ENCODE measurements around the gene PSMD3.

DNA sequence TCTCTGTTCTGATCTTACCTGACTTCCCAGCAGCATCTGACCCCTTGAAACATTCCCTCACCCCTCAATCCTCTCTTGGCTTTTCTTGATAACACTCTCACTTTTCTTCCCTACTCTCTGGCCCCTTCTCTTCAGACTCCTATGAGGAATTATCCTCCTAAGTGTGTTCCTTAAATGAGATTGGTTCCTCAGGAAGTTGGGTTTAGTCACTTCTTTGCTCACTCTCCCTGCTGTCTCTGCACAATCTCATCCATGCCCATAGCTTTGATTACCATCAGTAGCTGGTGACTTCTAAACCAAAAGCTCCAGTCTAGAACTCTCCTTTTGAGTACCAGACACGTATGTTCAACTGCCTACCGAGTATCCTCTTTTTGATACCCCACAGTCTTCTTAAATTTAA, 60.6 kb downstream of the PSMD3 start:
- TF ChIP-seq, protein P1, sequence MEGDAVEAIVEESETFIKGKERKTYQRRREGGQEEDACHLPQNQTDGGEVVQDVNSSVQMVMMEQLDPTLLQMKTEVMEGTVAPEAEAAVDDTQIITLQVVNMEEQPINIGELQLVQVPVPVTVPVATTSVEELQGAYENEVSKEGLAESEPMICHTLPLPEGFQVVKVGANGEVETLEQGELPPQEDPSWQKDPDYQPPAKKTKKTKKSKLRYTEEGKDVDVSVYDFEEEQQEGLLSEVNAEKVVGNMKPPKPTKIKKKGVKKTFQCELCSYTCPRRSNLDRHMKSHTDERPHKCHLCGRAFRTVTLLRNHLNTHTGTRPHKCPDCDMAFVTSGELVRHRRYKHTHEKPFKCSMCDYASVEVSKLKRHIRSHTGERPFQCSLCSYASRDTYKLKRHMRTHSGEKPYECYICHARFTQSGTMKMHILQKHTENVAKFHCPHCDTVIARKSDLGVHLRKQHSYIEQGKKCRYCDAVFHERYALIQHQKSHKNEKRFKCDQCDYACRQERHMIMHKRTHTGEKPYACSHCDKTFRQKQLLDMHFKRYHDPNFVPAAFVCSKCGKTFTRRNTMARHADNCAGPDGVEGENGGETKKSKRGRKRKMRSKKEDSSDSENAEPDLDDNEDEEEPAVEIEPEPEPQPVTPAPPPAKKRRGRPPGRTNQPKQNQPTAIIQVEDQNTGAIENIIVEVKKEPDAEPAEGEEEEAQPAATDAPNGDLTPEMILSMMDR (IDR thresholded peaks at IDR 0.05) = no peak
- TF ChIP-seq POLR2AphosphoS5 (IDR thresholded peaks at IDR 0.05) = no peak

All from upper lobe of left lung (tissue), 4 donors.